Head of caudate nucleus (tissue), 42 donors: ENCODE measurements around the gene HK3.
"Not testable (repeated sequence)": the region's sequence is repeated elsewhere in the genome, so short reads cannot be mapped to it uniquely, and the experiment has no call there.

Experiments used
- DNase-seq, 42 donors: peaks; one replicate each; pipeline versions ENCODE4 v3.0.0 to v3.0.0-alpha.2; 2020 to 2021; ENCODE audit warnings: mixed read lengths in 7 of 42
- intact Hi-C: fragments of 100-400 bp; cut with DNase I; formaldehyde crosslinking; loops from one replicate; pipeline ENCODE4 v1.15.0; 2022

Gene HK3

DNA sequence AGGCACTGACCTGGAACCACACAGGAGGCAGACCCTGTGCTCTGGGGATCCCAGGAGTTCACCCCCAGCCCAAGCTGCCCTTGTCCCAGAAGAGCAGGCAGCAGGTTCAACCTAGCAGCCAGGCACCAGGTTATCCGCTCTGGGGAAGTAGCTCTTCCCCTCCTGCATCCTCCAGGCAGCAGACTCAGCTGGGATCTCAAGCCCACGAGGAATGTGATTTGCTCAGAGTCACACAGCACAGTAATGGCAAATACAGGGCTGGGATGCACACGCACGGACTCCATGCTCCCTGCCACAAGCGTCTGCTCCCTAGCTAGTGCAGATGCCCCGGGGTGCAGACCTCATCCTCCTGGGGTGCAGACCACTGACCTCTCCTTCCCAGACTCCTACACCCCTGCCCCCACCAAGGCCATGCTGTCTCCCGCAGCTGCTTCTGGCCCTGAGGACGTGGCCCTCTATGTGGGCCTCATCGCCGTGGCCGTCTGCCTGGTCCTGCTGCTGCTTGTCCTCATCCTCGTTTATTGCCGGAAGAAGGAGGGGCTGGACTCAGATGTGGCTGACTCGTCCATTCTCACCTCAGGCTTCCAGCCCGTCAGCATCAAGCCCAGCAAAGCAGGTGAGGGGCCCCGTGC, 25.5 kb downstream of the HK3 start:
- peak in 27 of 42 donors; percentile 28 to 82 (median 48) for DNase-seq
- intact Hi-C loops: no loop called here

DNA sequence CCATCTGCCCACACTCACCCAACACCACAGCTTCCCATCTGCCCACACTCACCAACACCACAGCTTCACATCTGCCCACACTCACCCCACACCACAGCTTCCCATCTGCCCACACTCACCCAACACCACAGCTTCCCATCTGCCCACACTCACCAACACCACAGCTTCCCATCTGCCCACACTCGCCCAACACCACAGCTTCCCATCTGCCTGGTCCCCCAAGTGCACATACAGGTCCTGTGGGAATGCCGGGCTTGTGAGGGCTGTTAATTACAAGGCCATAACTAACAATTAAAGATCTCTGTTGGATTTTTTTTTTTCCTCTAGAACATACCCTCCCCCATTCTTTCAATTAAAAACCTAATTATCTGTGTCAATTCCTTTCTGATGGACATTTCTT, 26.1 kb downstream of the HK3 start:
- intact Hi-C loops, DNase-seq: not testable (repeated sequence)

DNA sequence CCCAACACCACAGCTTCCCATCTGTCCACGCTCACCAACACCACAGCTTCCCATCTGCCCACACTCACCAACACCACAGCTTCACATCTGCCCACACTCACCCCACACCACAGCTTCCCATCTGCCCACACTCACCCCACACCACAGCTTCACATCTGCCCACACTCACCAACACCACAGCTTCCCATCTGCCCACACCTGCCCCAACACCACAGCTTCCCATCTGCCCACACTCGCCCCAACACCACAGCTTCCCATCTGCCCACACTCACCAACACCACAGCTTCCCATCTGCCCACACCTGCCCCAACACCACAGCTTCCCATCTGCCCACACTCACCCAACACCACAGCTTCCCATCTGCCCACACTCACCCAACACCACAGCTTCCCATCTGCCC, 26.6 kb downstream of the HK3 start:
- DNase-seq, intact Hi-C loops: not testable (repeated sequence)

DNA sequence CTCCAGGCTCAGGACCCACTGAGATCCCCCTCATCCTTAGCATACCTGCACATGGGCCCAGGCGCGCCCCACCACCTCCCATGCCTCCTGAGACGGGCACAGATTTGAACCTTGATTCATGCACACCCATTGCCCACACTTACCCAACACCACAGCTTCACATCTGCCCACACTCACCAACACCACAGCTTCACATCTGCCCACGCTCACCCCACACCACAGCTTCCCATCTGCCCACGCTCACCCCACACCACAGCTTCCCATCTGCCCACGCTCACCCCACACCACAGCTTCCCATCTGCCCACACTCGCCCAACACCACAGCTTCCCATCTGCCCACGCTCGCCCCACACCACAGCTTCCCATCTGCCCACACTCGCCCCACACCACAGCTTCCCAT, 28.5 kb downstream of the HK3 start:
- intact Hi-C loops: not testable (repeated sequence)

DNA sequence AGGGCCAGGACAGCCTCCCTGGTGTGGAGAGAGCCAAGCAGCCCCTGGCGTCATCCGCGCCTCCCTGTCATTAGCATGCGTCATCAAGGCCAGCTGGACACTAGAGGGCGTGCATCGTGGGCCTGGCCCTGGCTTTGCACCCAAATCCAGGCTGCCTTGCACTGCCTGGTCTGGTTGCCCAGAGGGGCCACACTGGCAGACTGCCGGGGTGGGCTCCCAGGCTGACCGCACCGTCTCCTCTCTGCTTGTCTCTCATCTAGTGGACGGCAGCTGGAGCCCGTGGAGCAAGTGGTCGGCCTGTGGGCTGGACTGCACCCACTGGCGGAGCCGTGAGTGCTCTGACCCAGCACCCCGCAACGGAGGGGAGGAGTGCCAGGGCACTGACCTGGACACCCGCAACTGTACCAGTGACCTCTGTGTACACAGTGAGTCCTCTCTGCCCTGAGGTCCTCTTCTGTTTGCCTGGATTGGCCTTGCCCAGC, 29.0 kb downstream of the HK3 start:
- intact Hi-C loops: no loop called here
- DNase-seq: peak in 16 of 42 donors; percentile 19 to 71 (median 40)

More for the DNA sequence above, 28.5 kb downstream of the HK3 start:
- not testable (repeated sequence) for DNase-seq

DNA sequence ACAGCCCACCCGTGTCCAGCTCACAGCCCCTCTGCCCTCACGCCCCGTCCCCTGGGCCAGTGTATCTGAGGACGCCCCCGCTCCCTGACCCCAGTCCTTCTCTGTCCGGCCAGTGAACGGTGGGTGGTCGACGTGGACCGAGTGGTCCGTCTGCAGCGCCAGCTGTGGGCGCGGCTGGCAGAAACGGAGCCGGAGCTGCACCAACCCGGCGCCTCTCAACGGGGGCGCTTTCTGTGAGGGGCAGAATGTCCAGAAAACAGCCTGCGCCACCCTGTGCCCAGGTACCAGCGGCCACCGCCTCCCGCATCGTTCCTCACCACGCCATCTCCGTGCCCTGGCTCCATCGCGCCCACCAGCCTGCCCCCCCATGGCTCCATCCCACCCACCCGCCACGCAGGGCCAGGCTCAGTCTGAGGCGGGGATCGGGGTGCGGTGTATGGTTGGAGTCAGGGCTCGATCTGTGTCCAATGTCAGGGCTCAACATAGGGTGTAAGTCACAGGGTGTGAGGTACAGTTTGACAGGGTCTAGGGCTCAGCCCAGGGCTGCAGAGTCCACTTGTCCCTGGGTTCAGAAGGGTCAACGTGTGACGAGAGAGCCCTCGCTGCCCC, 29.5 kb downstream of the HK3 start:
- DNase-seq: no peak
- intact Hi-C loops: no loop called here

DNA sequence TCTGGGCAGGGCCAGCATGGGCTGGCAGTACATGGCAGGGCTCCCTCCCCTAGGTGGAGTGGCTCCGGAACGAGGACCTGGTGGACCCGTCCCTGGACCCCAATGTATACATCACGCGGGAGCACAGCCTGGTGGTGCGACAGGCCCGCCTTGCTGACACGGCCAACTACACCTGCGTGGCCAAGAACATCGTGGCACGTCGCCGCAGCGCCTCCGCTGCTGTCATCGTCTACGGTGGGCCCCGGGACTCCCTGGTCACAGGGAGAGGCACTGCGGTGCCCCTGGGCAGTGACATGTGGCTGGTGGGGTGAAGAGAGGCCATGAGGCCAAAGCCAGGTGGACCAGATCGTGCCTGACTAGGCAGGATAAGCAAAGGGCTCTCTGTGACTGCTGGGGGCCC, 30.4 kb downstream of the HK3 start:
- DNase-seq: no peak
- intact Hi-C loops: no loop called here

DNA sequence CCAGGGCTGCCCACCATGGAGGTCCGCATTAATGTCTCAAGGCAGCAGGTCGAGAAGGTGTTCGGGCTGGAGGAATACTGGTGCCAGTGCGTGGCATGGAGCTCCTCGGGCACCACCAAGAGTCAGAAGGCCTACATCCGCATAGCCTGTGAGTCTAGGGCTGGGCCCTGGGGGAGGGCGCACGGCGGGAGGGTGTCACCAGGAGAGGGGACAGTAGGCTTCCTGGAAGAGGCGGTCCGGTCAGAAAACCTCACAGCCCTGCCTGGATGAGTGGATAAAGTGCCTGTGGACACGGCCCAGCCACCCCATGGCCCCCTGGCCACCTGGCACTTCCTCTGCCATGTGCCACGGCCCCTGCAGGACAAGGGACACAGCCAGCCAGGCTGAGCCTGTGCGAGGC, 31.0 kb downstream of the HK3 start:
- intact Hi-C loops: no loop called here
- no peak for DNase-seq

DNA sequence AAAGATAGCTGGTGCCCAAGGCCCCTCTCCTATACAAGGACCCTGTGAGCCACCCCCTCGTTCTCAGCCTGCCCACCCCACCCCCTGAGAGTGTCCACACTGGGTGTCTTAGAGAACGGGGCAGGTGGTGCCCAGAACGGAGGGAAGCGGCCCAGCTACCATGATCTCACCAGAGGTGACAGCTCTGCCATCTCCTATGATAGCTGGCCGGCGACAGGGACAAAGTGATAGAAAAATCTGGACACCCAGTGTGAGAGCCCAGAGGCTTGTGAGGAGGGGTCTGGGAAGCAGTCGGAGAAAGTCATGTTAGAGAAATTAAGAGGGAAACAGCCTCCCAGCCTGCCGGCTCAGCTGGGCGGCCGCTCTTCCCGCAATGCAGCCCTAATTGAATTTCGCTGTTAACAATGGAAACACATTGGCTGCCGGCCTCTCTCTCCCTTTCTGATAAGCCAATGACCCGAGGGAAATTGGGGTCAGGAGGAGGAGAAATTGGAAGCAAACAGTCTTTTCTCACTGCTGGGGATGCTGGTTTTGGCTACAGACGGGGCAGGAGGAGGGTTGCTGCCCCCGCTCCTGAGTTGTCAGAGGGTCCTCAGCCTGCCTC, 32.3 kb downstream of the HK3 start:
- intact Hi-C loops: no loop called here
- no peak for DNase-seq

DNA sequence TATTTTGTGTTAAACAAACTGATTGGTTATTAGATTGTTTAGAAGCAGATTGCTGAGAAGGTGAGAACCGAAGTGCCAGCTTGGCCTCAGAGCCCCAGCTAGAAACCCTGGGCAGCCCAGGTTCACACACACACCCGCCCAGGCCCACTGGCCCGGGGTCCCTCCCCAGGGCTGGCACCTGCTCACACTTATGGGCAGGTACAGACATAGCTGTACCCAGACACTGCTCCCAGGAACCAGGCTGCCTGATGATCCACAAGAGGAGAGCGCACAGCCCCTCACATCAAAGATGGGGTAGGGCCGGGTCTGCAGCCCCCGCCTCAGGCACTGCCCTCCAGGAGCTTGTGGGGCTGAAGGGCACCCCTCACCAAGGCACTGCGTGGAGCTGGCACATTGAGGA, 33.2 kb downstream of the HK3 start:
- DNase-seq: no peak
- intact Hi-C loops: no loop called here

DNA sequence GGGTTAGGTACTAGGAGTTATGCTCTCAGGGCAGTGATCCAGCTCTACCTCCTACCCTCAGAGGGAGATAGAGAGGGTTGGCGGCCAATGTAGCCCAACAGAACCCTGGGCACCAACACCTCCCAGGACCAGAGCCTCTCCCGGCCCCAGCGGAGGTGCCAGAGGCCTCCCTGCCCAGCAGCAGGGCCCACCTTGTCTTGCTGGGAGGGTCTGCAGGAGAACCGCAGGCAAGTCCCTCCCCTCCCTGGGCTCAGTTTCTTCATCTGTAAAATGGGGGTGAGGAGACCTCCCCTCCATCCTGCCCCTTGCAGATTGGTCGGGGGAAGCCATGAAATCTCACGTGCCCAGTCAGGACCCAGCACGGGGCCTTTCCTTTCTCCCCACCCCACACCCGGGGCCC, 34.4 kb downstream of the HK3 start:
- DNase-seq: no peak
- intact Hi-C loops: no loop called here

DNA sequence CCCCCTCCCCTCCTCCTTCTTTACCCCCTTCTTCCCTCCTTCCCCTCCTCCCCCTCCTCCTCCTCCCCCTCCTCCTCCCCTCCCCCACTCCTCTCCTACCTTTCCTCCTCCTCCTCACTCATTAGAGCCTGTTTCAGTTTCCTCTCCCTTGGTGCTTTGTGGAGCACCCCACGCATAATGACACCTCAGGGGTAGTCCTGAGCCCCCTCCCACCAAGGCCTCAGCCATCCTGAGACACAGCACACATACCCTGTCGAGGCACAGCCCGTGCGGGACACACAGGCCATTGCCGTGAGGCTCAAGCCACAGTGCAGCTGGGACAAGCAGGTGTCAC, 35.4 kb downstream of the HK3 start:
- DNase-seq: no peak
- intact Hi-C loops: no loop called here

DNA sequence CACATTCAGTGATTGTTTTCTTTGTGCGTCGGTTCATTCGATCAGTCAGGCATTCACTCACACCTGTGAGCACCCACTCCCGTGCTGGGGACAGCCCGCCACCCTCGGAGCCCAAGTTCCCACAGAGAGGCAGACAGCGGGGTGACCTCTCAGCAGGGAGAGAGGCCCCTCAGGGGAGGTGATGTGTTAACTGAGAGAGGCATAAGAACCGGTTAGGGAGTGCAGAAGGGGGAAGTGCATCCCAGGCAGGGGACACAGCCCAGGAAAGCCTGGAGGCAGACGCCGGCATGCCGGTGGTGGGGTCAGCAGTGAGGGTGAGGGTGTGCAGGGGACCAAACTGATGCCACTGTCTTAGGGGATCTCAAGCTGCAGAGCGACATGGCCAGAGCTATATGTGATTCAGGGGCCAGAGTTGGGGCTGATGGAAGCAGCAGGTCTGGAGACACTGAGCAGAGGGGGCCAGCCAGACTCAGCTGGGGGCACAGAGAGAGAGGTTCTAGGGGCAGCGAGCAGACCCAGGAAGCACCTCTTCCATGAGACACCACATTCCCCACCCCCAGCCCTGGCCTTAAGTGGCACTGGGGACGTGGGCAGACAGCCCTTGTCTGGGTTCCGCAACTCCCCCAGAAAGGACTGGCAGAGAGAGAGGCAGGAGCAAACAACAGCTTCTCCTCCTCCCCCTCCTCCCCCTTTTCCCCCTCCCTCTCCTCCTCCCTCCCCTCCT, 35.9 kb downstream of the HK3 start:
- DNase-seq: peak in 7 of 42 donors; percentile 18 to 59 (median 38)
- intact Hi-C loops: no loop called here

DNA sequence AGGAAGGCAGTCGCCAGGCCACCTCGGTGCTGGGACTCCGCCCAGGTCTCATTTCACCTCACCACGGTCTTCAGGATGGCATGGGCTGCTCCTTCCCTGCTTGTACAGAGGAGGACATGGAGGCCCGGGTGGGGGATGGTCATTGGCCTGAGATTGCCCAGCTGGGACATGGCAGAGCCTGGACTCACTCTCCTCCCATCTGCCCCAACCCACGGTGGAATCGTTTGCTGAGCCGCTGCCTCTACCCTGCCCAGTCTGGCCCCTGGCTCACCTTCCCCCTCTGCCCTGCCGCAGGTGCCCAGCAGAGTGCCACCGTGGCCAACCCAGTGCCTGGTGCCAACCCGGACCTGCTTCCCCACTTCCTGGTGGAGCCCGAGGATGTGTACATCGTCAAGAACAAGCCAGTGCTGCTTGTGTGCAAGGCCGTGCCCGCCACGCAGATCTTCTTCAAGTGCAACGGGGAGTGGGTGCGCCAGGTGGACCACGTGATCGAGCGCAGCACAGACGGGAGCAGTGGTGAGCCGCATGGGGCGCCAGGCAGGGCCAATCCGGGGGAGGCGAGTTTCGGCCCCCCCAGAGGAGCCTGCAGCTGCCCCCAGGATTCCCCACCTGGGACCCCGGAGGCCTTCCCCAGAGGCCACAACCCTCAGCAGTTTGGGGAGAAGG, 36.7 kb downstream of the HK3 start:
- intact Hi-C loops: no loop called here
- DNase-seq: peak in 16 of 42 donors; percentile 21 to 58 (median 42)

DNA sequence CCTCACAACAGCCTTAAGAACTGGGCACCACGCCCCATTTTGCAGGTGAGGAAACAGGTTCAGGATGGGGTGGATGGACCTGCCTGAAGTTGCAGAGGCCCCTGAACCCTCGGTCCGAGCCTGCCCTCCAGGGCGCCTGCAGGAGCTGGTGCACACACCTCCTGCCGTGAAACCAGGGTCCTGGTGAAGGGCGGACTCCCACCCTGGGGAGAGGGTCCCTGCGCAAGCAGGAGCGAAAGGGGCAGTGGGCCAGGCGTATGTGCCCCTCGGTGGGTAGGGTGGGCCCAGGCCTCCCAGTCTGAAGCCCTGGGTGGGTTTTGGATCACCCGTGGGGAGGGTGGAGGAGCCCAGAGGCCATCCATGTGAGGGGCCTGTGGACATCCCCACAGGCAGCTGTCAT, 37.9 kb downstream of the HK3 start:
- intact Hi-C loops: no loop called here
- DNase-seq: no peak

DNA sequence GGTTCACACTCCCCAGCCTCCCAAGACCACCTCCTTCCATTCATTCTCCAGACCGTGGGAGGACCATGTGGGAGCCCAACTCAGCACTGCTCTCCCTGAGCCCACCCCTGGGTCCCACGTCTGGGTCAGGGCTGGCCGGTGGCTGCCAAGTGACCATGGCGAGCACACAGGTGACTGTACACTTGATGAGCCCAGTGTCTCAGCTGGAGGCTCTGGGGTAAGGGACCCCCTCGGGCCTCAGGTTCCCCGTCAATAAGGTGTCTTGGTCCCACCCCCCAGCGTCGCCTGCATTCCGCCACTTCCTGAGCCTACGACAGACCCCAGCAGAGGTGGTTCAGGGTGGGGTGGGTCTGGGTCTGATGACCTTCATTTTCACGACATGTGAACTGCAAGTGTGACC, 38.8 kb downstream of the HK3 start:
- DNase-seq: no peak
- intact Hi-C loops: no loop called here

DNA sequence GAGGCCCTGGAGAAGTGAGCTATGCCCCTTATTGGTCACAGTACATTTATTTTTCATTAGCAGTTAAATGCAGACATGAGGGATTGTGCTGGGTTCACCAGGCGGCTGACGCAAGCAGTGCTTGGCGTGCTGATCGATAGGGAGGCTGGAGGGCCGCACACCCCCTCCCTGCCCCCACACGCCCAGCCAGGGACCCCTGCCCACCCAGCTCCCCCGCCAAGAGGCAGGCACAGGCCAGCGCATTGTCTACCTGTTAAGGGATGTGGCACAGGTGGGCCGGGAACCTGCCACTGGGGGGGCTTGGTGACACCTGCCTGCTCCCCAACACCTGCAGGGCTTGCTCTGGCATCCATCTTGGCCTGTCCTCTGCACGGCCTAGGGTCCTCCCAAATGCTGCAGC, 39.2 kb downstream of the HK3 start:
- intact Hi-C loops: no loop called here
- DNase-seq: no peak

DNA sequence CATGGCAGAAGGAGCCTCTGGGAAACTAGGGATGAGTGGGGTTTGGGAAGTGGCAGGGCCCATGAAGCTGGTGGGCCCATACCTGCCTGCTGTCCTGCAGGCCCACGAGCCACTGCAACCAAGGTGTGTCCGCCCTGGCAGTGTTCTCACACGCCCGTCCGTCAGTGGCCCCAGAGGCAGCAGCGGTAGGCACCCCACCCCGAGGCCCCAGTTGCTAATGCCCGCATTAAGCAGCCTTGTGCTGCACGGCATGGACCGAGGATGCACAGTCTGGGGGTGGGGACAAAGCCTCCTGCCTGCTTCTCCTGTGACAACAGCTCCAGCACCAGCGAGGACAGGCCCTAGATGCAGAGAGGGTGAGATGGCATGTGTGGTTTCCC, 41.3 kb downstream of the HK3 start:
- intact Hi-C loops: no loop called here
- DNase-seq: no peak

DNA sequence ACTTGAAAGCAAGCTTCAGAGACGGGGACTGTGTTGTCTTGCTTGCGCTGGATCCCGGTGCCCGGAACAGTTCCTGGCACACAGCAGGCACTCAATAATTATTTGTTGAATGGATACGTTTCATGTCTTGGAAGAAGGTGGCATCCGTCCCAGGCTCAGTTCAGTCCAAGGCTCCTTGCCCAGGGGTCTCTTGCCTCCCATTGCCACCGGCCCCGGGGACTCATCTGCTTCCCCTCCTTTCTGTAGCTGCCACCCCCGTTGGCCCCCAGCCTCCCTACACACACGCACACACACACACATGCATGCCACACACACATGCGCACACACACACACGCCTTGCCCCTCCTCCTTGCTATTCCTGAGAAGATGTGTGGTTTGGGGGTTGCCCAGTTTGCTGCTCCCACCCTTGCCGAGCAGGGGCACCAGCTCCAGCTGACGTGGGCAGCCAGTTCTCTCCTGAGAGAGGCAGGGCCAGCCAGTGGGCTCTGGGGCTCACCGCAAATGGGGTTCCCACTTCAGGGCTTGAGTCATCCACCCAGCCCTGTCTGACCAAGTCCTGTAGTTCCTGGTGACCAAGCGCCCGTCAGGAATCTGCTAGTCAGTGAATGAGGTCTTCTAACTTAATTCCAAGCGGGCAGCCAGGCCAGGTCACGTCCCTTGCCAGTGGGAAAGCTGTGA, 41.8 kb downstream of the HK3 start:
- DNase-seq: peak in 6 of 42 donors; percentile 26 to 56 (median 32)
- intact Hi-C loops: no loop called here
